ENCODE data around the gene DEGS1.

DEGS1 gene

DNA sequence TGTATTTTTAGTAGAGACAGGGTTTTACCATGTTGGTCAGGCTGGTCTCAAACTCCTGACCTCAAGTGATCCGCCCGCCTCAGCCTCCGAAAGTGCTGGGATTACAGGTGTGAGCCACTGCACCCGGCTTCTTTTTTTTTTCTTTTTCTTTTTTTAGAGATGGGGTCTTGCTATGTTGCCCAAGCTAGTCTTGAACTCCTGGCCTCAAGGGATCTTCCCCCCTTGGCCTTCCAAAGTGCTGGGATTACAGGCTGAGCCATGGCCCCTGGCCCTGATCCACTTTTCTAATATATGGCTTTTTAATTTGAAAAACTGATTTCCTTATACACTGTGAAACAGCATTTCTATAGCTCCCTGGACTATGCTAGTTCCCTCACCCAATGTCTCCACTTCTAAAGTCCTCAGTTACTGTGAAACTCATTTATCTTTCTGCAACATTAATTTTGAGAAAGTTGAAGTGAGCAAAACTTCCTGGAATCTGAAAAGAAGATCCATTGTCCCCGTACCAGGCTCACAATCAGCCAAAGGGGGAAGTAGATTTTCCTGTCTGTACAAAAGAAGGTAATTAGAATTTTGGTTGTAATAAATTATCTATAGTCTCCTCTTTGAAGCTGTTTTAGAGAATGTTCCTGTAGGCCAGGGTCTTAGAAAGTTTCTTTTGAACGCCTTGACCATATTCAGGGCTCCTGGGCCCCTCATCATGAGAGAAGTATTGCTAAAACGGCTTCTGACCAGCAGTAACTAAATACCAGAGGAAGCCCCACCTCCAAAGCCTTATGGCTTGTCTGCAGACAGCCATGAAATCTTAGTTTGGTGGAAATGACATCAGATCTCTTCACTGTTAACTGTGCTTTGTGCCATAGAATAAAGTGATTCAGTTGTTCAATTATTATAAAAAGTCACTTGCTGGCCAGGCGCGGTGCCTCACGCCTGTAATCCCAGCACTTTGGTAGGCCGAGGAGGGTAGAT lies 34.9 kb downstream of the DEGS1 start:
- DNase-seq = peak in 1 of 2 donors; percentile 11

DNA sequence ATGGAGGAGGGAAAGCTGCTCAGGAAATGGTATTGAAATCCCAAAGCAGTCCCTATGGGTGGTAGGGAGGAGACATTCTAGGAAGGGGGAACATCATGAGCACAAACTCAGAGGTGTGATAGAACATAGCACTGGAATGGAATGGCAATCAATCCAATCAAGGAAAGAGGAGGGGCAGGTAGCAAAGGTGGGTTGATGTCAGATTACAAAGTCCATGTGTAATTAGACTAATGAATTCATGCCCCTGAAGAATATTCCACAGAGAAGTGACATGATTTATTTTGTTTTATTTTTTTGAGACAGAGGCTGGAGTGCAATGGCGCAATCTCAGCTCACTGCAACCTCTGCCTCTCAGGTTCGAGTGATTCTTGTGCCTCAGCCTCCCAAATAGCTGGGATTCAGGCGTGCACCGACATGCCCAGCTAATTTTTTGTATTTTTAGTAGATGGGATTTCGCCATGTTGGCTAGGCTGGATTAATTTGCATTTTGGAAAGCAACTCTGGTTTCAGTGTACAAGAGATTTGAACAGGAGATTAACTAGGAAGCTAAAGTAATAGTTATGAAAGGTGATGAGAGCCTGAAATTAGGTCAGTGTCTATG lies 36.1 kb downstream of the DEGS1 start:
- DNase-seq = no peak

DNA sequence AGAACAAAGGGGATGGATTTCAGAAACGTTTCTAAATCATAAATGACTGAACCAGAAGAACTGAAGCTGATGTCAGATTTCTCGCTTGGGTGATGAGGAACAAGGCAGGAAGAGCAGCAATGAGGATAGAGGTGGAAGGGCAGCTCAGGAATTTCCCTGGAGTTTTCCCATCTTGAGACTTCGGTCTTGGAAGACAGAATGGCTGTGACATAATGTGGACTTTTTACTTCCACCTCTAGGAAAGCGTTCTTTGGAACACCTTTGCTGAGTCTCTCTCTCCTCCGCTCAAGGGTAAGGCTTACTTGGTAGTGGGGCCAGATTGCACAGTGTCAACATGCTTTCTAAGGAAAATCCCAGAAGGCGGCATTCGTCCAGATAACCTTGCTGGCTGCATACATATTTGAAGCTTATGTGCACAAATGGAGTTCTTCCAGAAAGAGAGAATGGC lies 36.6 kb downstream of the DEGS1 start:
- no peak for DNase-seq

DNA sequence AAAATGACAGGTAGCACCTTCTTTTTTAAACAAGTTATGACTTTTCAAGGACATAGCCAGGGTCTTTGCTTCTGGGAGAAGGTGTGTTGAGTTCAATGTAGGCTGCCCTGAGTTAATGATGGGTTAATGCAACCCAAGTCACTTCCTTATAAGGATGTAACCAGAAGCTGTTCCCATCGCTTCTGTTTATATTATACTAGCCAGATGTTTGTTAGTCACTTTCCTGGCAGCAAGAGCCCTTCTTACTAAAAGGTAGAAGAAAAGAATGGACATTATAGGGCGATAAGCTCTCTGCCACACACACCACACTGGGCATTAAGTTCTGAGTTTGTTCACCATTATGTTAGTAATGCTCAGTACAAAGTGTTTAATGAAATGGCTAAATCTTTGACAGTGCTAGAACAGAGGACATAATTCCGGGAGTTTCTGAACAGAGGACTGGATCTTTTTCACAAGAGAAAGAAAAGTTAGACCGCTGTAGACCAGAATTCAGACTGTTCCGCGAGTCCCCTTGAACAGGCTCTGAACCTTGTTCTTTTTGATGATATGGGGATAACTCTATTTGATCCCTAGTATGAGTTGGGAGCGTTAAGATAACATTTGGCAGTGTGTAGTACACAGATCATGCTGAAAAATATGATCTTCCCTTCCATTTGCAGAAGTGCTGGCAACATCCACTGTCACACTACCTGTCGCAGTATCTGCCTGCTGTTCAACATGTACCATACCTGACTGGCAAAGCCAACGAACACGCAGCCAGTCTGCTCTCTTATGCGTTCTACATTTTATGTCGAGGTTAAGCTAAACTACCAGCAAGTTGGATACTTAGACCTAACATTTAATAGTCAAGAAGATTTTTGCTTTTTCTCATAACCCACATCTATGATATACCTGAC lies 41.0 kb downstream of the DEGS1 start:
- no peak for DNase-seq

DNA sequence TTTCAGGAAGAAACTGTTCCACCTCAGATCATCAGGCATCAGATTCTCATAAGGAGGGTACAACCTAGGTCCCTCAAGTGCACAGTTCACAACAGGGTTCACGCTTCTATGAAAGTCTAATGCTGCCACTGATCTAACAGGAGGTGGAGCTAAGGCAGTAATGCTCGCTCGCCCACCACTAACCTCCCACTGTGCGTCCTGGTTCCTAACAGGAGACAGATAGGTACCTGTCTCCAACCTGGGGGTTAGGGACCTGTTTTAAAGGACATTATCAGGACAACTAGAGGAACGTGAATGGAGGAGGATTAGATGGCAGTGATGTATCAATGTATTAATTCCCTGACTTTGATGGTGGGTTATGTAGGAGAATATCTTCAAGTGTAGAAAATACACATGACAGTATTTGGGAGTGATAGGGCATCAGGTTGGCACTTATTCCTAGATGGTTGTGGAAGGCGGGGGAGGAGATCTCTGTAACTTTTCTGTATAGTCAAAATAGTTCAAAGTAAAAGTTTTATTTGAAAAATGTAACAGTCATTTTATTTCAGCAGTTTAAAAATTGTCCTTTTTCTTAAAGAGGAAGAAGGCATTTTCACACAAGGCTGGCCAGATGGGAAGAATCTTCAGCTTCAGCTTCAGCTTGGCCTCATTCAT lies 43.9 kb downstream of the DEGS1 start:
- DNase-seq = no peak

DNA sequence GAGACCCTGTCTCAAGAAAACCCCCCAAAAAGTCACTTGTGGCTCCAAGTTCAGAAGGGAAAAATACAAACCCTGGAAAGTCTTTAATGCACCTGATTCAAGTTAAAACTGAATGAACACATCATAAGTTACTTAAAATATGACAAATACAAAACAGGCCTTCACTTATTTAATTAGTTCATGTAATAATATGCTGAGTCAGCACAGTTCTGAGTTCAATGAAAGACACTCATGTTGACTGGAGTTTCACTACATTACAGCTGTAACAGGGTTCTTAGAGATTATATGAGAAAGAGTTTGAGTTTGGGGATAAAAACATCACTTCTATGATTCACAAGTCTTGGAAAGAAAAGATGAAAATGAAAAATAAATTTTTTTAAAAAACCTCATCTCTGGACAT lies 51.0 kb downstream of the DEGS1 start:
- no peak for DNase-seq

DNA sequence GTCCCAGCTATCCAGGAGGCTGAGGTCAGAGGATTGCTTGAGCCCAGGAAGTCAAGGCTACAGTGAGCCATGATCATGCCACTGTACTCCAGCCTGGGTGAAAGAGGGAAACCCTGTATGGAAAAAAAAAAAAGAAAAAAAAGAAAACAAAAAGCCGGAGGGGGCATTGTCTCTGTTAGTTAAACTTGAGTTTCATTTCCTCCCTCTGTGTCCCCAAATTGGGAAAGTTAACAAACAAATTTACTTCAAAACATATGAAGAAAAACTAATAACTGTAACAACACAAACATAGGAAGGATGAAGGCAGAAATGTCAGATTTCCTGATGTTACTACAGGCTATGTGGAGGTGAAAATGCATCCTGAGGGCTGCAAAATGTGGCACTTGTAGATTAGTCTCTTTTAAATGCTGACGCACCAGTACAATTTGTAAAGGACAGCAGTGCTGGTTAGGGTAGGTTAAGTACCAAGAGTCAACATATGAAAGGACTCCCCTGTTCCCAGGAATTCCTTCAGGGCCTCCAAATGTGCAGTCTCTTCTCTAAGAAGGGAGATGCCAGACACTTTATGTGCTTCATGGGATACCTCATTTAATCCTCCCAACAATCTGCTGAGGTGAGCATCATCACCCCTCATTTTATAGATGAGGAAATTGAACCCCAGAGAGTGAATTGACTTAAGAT lies 52.9 kb downstream of the DEGS1 start:
- no peak for DNase-seq

DNA sequence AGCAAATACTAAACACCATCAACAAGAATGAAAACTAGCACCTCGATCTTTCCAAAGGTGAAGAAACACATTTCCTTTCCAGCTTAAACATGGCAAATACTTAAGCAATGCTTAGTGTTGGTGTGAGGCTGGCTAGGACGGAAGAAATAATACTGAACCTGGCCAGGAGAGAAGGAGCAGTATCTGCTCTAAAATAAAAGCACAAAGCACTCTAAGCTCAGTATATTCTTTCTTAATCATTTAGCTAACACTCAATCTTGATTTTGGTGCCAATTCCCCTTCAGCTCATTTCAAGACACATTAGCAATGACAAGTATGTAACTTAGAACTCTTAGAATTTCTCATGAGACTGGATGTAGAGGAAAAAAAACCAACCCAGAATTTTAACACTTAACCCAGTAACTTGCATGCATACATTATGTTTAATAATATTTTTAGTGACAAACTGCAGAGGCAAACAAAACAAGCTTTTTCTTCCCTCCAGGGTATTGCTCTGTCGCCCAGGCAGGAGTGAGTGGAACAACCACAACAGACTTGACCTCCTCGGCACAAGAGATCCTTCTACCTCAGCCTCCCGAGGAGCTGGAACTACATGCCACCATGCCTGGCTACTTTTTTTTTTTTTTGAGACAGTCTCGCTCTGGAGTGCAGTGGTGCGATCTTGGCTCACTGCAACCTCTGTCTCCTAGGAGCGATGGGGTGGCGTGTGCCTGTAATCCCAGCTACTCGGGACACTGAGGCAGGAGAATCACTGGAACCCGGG lies 54.3 kb downstream of the DEGS1 start:
- no peak for DNase-seq

DNA sequence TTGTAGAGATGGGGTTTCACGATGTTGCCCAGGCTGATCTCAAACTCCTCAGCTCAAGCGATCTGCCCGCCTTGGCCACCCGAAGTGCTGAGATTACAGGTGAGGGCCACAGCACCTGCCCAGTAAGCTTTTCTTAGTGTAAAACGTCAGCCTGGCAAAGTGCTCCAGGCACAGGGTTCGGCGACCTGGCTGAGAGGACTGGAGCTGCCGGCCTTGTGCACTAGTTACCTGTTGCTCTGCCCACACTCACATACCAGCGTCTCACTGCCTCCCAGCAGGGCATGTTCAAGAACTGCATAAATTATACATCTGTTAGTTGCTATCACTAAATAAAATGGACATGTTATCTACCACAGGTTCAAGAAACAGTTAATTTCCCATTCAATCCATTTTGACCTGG lies 55.2 kb downstream of the DEGS1 start:
- no peak for DNase-seq

DNA sequence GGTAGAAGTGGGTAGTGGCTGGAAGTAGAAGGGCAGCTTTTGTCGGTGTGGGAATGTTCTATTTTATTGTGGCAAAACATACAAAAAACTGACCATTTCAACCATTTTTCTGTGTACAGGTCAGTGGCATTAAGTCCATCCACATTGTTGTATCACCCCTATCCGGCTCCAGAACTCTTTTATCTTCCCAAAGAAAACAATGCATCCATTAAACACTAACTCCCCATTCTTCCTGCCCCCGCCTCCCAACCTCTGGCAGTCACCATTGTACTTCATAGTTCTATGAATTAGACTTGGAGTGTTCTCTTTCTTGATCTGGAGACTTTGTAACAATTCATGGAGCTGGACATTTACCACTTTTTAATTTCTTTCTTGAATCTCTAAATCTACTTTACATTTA lies 55.7 kb downstream of the DEGS1 start:
- no peak for DNase-seq

Data from bone marrow (tissue), 2 donors.